Gastrocnemius medialis (tissue), 4 donors: ENCODE measurements around the gene PIGT.
A peak's percentile ranks its signal among the peaks of the same experiment; 100 is the strongest.

Experiments used
- POLR2A ChIP-seq, 2 donors: fragments of 450-650 bp; IDR thresholded peaks; one replicate each; pipeline ENCODE4 v1.6.1; 2017; ENCODE audit warnings: antibody characterized with exemption in 2 of 2, mild to moderate bottlenecking in 2 of 2, moderate library complexity in 2 of 2
- TF ChIP-seq, protein P1 (sequence below), 5 experiments: fragments of 450-650 bp in 3 of 5; fragments of 200-600 bp in 2 of 5; sonication (generic) in 2 of 5; IDR thresholded peaks in 4 of 5; conservative IDR thresholded peaks in 1 of 5; 1 replicate in 4 of 5; 2 replicates in 1 of 5; pipeline ENCODE4 v1.5.1; 2016 to 2019; ENCODE audit warnings: antibody characterized with exemption in 5 of 5, mild to moderate bottlenecking in 3 of 5, moderate library complexity in 3 of 5

DNA sequence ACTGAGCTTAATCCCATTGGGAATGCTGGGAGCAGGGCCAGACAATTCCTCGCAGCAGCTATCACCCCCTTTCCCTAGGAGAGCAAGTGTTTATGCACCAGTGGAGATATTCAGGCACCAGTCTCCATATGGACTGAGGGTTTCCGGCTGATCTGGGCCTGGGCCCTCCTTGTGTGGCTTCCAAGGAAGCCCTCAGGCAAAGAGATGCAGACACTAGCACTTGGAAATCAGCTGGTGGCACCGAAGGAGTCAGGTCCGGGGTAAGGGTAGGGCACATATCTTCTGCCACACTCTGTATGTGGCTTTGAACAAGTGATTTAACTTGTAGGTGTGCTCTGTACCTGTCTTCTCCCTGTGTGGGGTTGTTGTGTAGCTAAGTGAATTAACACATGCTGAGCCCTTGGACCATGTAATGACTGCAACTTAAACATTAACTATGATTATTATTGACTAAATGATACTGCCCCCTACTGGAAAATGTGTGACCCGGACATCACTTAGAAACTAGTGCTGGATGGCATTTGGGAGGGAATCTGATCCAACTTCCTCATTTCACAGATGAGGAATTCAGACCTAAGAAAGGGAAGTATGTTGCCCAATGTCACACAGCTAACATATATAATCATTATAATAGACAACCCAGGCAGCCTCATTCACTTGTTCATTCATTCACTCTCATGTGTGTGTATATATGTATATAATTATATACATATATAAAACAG is 34.3 kb downstream of the PIGT start:
- TF ChIP-seq, protein P1, sequence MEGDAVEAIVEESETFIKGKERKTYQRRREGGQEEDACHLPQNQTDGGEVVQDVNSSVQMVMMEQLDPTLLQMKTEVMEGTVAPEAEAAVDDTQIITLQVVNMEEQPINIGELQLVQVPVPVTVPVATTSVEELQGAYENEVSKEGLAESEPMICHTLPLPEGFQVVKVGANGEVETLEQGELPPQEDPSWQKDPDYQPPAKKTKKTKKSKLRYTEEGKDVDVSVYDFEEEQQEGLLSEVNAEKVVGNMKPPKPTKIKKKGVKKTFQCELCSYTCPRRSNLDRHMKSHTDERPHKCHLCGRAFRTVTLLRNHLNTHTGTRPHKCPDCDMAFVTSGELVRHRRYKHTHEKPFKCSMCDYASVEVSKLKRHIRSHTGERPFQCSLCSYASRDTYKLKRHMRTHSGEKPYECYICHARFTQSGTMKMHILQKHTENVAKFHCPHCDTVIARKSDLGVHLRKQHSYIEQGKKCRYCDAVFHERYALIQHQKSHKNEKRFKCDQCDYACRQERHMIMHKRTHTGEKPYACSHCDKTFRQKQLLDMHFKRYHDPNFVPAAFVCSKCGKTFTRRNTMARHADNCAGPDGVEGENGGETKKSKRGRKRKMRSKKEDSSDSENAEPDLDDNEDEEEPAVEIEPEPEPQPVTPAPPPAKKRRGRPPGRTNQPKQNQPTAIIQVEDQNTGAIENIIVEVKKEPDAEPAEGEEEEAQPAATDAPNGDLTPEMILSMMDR (IDR thresholded peaks at IDR 0.05 in 4 of 5, conservative IDR thresholded peaks at IDR 0.05 in 1 of 5): peak; percentile 15 to 59 (median 39)
- TF ChIP-seq POLR2A (IDR thresholded peaks at IDR 0.05): no peak
